ENCODE data around the gene LGALS14.

GRCh38 chr19:39745643-39746042, 41.4 kb downstream of the LGALS14 start:
- TF ChIP-seq CTCF (IDR thresholded peaks at IDR 0.05) (no peak), POLR2A (IDR thresholded peaks at IDR 0.05) (no peak)
